ENCODE measurements around the gene CYSTM1.

Gene CYSTM1

GRCh38 chr5:140255460-140256157 is 80.6 kb downstream of the CYSTM1 start:
- Histone ChIP-seq H3K36me3 (ENCODE audit: control insufficient read depth, insufficient read depth, low read length) (no peaks in the 10 kb centered on the region), H3K4me1 (ENCODE audit: control insufficient read depth, insufficient read depth, low read length) (no peaks in the 10 kb centered on the region), H3K9me3 (ENCODE audit: control insufficient read depth, insufficient read depth, low read length) (no peaks in the 10 kb centered on the region), H3K27me3 (ENCODE audit: control insufficient read depth, insufficient read depth, low read length) (no peaks in the 10 kb centered on the region), H3K9ac (ENCODE audit: low read depth, low read length) (no peak overlapping the region), H3K4me3 (ENCODE audit: low read depth, low read length) (no peak overlapping the region)

- Histone ChIP-seq H3K4me1 (ENCODE audit: control insufficient read depth, insufficient read depth, low read length) (no peaks in the 10 kb centered on the region), H3K9me3 (ENCODE audit: control insufficient read depth, insufficient read depth, low read length) (no peaks in the 10 kb centered on the region), H3K4me3 (ENCODE audit: low read depth, low read length) (no peak overlapping the region), H3K36me3 (ENCODE audit: control insufficient read depth, insufficient read depth, low read length) (no peaks in the 10 kb centered on the region), H3K27me3 (ENCODE audit: control insufficient read depth, insufficient read depth, low read length) (no peaks in the 10 kb centered on the region), H3K9ac (ENCODE audit: low read depth, low read length) (no peak overlapping the region)
These were observed 81.7 kb downstream of the CYSTM1 start for GRCh38 chr5:140256726-140257125.

- no peak overlapping the region for H3K9ac ChIP-seq (ENCODE audit: low read depth, low read length)
- H3K4me1 ChIP-seq (ENCODE audit: control insufficient read depth, insufficient read depth, low read length), result no peaks in the 10 kb centered on the region
- H3K9me3 ChIP-seq (ENCODE audit: control insufficient read depth, insufficient read depth, low read length), result no peaks in the 10 kb centered on the region
- no peaks in the 10 kb centered on the region for H3K36me3 ChIP-seq (ENCODE audit: control insufficient read depth, insufficient read depth, low read length)
- no peaks in the 10 kb centered on the region for H3K27me3 ChIP-seq (ENCODE audit: control insufficient read depth, insufficient read depth, low read length)
- H3K4me3 ChIP-seq (ENCODE audit: low read depth, low read length), result no peak overlapping the region
These were observed 83.0 kb downstream of the CYSTM1 start for GRCh38 chr5:140258016-140258415.

DNA sequence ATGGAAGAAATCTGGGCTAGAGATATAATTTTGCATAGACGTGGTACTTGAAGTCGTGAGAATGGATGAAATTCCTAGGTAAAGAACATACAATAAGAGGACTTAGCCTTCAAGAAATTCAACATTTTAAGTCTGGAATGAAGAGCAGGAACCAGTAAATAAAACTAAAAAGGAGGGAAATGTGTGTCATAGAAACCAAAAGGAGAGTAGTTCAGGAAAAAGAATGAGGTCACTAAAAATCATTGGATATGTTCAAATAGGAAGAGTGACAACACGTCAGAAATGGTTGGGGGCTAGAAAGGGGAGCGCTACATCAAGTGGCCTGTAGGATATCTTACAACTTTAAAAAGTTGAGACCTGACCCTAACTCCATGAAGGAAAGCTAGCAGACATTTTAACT is 83.9 kb downstream of the CYSTM1 start:
- Histone ChIP-seq H3K36me3 (ENCODE audit: control insufficient read depth, insufficient read depth, low read length) (no peaks in the 10 kb centered on the region), H3K27me3 (ENCODE audit: control insufficient read depth, insufficient read depth, low read length) (no peaks in the 10 kb centered on the region), H3K9me3 (ENCODE audit: control insufficient read depth, insufficient read depth, low read length) (no peaks in the 10 kb centered on the region), H3K9ac (ENCODE audit: low read depth, low read length) (no peak overlapping the region), H3K4me1 (ENCODE audit: control insufficient read depth, insufficient read depth, low read length) (no peaks in the 10 kb centered on the region), H3K4me3 (ENCODE audit: low read depth, low read length) (no peak overlapping the region)

DNA sequence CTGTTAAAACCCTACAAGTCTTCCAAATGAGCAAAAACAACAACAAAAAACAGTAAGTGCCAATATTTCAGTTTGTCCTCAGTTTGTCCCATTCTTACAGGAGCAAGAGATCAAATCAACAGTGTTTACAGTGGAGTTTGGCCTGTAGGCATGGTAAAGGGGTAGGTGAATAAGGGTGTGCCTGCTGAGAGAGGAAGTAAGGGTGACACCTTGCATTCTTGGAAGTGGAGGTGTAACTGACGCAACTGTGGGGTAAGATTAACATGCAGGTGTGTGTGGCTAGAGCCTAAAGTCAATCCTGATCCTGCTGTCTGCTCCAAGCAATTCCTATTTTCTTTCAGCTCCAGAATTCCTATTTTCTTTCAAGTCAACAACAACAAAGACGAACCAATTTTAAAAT is 84.5 kb downstream of the CYSTM1 start:
- Histone ChIP-seq H3K27me3 (ENCODE audit: control insufficient read depth, insufficient read depth, low read length) (no peaks in the 10 kb centered on the region), H3K9ac (ENCODE audit: low read depth, low read length) (no peak overlapping the region), H3K4me1 (ENCODE audit: control insufficient read depth, insufficient read depth, low read length) (no peaks in the 10 kb centered on the region), H3K36me3 (ENCODE audit: control insufficient read depth, insufficient read depth, low read length) (no peaks in the 10 kb centered on the region), H3K4me3 (ENCODE audit: low read depth, low read length) (no peak overlapping the region), H3K9me3 (ENCODE audit: control insufficient read depth, insufficient read depth, low read length) (no peaks in the 10 kb centered on the region)

DNA sequence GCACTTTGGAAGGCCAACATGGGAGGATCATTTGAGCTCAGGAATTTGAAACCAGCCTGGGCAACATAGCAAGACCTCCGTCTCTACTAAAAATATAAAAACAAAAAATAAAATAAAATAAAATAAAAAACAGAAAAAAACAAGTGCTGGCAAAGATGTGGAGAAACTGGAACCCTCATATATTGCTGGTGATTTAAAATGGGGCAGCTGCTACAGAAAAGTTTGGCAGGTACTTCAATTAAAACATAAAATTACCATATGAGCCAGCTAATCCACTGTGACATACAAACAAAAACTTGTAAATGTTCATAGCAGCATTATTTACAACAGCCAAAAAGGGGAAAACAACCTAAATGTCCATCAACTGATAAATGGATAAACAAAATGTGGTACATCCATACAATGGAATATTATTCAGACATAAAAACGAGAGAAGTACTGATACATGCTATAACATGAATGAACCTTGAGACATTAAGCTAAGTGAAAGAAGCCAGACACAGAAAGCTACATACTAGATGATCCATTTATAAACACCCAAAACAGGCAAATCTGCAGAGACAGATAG is 85.2 kb downstream of the CYSTM1 start:
- no peak overlapping the region for H3K9ac ChIP-seq (ENCODE audit: low read depth, low read length)
- no peak overlapping the region for H3K4me3 ChIP-seq (ENCODE audit: low read depth, low read length)
- H3K9me3 ChIP-seq (ENCODE audit: control insufficient read depth, insufficient read depth, low read length), result no peaks in the 10 kb centered on the region
- no peaks in the 10 kb centered on the region for H3K36me3 ChIP-seq (ENCODE audit: control insufficient read depth, insufficient read depth, low read length)
- no peaks in the 10 kb centered on the region for H3K4me1 ChIP-seq (ENCODE audit: control insufficient read depth, insufficient read depth, low read length)
- H3K27me3 ChIP-seq (ENCODE audit: control insufficient read depth, insufficient read depth, low read length), result no peaks in the 10 kb centered on the region

GRCh38 chr5:140261403-140262171 is 86.6 kb downstream of the CYSTM1 start:
- no peak overlapping the region for H3K9ac ChIP-seq (ENCODE audit: low read depth, low read length)
- H3K9me3 ChIP-seq (ENCODE audit: control insufficient read depth, insufficient read depth, low read length), result no peaks in the 10 kb centered on the region
- H3K4me1 ChIP-seq (ENCODE audit: control insufficient read depth, insufficient read depth, low read length), result no peaks in the 10 kb centered on the region
- no peak overlapping the region for H3K4me3 ChIP-seq (ENCODE audit: low read depth, low read length)
- H3K27me3 ChIP-seq (ENCODE audit: control insufficient read depth, insufficient read depth, low read length), result no peaks in the 10 kb centered on the region
- no peaks in the 10 kb centered on the region for H3K36me3 ChIP-seq (ENCODE audit: control insufficient read depth, insufficient read depth, low read length)

DNA sequence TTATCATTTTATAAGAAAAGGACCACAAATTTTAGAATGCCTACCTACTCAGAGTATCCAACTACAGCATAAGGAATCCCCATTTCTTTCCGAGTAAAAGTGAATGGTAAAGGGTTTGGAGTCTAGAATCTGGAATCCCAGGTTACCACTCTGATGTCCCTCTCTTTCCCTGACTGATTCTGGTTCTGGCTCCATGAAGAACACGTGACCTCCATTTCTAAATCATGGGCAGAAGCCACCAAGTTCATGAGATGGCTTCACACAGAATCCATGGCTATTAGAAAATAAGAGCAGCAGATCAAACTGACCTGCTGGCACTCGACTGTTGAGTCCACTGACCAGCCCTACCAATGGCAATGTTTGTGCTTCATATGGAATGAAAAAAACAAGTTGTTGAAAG is 87.2 kb downstream of the CYSTM1 start:
- no peak overlapping the region for H3K4me3 ChIP-seq (ENCODE audit: low read depth, low read length)
- no peaks in the 10 kb centered on the region for H3K27me3 ChIP-seq (ENCODE audit: control insufficient read depth, insufficient read depth, low read length)
- H3K36me3 ChIP-seq (ENCODE audit: control insufficient read depth, insufficient read depth, low read length), result no peaks in the 10 kb centered on the region
- no peaks in the 10 kb centered on the region for H3K4me1 ChIP-seq (ENCODE audit: control insufficient read depth, insufficient read depth, low read length)
- no peaks in the 10 kb centered on the region for H3K9me3 ChIP-seq (ENCODE audit: control insufficient read depth, insufficient read depth, low read length)
- no peak overlapping the region for H3K9ac ChIP-seq (ENCODE audit: low read depth, low read length)

- Histone ChIP-seq H3K9me3 (ENCODE audit: control insufficient read depth, insufficient read depth, low read length) (no peaks in the 10 kb centered on the region), H3K27me3 (ENCODE audit: control insufficient read depth, insufficient read depth, low read length) (no peaks in the 10 kb centered on the region), H3K4me3 (ENCODE audit: low read depth, low read length) (no peak overlapping the region), H3K36me3 (ENCODE audit: control insufficient read depth, insufficient read depth, low read length) (no peaks in the 10 kb centered on the region), H3K9ac (ENCODE audit: low read depth, low read length) (no peak overlapping the region), H3K4me1 (ENCODE audit: control insufficient read depth, insufficient read depth, low read length) (no peaks in the 10 kb centered on the region)
These were observed 87.9 kb downstream of the CYSTM1 start for GRCh38 chr5:140262839-140263238.

DNA sequence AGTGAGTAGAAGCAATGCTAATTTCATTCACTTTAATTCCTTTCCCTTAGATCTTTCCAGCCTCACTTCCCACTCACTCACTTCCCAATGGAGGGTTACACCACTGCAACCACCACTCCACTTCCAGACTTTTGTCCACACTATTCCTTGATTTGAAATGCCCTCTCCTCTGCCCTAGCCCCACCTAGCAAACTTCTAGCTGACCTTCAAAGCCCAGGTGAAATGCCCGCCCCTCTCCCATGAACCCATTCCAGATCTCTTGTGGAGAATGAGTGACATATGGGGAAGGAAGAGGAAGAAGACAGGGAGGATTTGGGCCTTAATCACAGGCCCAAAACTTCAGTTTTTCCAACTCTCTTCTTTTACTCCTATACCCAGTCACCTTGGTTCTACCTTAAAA is 90.9 kb downstream of the CYSTM1 start:
- H3K9ac ChIP-seq (ENCODE audit: low read depth, low read length), result no peak overlapping the region

DNA sequence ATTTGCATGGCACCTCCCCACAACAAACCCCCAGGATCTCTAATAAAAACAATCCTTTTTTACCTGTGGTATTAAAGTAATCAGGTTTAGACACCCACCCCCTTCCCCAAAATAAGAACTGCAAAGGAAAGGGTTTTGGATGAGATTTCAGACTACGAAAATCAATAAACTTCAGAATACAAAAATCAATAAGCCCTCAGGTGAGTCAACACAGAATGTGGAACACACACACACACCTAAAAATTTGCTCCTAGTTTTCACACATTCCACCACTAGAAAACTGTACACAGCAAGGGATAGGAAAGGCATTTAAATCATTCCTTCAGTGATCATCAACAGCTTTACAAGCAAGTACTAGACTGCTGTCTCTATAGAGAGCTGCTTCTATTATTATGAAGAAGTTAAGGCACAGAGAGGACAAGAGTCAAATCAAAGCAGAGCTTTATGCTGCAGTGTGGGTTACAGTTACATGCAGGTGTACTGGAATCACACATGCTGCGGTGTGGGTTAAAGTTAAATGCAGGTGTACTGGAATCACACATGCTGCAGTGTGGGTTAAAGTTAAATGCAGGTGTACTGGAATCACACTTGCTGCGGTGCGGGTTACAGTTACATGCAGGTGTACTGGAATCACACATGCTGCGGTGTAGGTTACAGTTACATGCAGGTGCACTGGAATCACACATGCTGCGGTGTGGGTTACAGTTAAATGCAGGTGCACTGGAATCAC is 91.6 kb downstream of the CYSTM1 start:
- no peak overlapping the region for H3K9ac ChIP-seq (ENCODE audit: low read depth, low read length)
- no peaks in the 10 kb centered on the region for H3K36me3 ChIP-seq (ENCODE audit: control insufficient read depth, insufficient read depth, low read length)
- no peak overlapping the region for H3K4me3 ChIP-seq (ENCODE audit: low read depth, low read length)
- no peaks in the 10 kb centered on the region for H3K27me3 ChIP-seq (ENCODE audit: control insufficient read depth, insufficient read depth, low read length)
- no peaks in the 10 kb centered on the region for H3K9me3 ChIP-seq (ENCODE audit: control insufficient read depth, insufficient read depth, low read length)
- H3K4me1 ChIP-seq (ENCODE audit: control insufficient read depth, insufficient read depth, low read length), result no peaks in the 10 kb centered on the region

More for the DNA sequence above, 90.9 kb downstream of the CYSTM1 start:
- H3K4me3 ChIP-seq (ENCODE audit: low read depth, low read length), result no peak overlapping the region
- H3K27me3 ChIP-seq (ENCODE audit: control insufficient read depth, insufficient read depth, low read length), result no peaks in the 10 kb centered on the region
- H3K9me3 ChIP-seq (ENCODE audit: control insufficient read depth, insufficient read depth, low read length), result no peaks in the 10 kb centered on the region
- H3K4me1 ChIP-seq (ENCODE audit: control insufficient read depth, insufficient read depth, low read length), result no peaks in the 10 kb centered on the region
- H3K36me3 ChIP-seq (ENCODE audit: control insufficient read depth, insufficient read depth, low read length), result no peaks in the 10 kb centered on the region
